ENCODE results near the gene CENPM. TPM values are rescaled to one million over a fixed set of nuclear protein-coding genes. Genes with fewer than 3 reads are reported as not detected.

The CENPM gene
- total RNA-seq, 2 donors from 2014 or later = 0.79 to 2.0 TPM

GRCh38 chr22:41908411-41909309, 38.3 kb downstream of the CENPM start:
- DNase-seq (no peak), ATAC-seq (no peak)
- intact Hi-C loops (cut with DNase I) = no loop called here

GRCh38 chr22:41907436-41908401, 39.2 kb downstream of the CENPM start:
- DNase-seq (no peak), ATAC-seq (no peak)
- intact Hi-C loops (cut with DNase I) = no loop called here

GRCh38 chr22:41906822-41907221, 40.1 kb downstream of the CENPM start:
- ATAC-seq (no peak), DNase-seq (no peak)
- intact Hi-C loops (cut with DNase I) = no loop called here

GRCh38 chr22:41905411-41906202, 41.3 kb downstream of the CENPM start:
- no peak for DNase-seq
- no peak for ATAC-seq
- intact Hi-C loops (cut with DNase I) = no loop called here

- DNase-seq (no peak), ATAC-seq (no peak)
- intact Hi-C loops (cut with DNase I) = no loop called here
Observed at GRCh38 chr22:41904450-41905410, 42.2 kb downstream of the CENPM start.

GRCh38 chr22:41902932-41903421, 44.0 kb downstream of the CENPM start:
- ATAC-seq (peak; percentile 12 to 37), DNase-seq (peak; percentile 63)
- intact Hi-C loops (cut with DNase I) = no loop called here

- intact Hi-C loops (cut with DNase I) = no loop called here
- DNase-seq (no peak), ATAC-seq (no peak)
Observed at GRCh38 chr22:41902016-41902415, 44.9 kb downstream of the CENPM start.

- no peak for ATAC-seq
- DNase-seq = no peak
- intact Hi-C loops (cut with DNase I) = no loop called here
Observed at GRCh38 chr22:41900652-41901312, 46.2 kb downstream of the CENPM start.

- intact Hi-C loops (cut with DNase I) = no loop called here
- peak; percentile 32 to 33 for ATAC-seq
- peak; percentile 55 for DNase-seq
Observed at GRCh38 chr22:41899992-41900651, 46.8 kb downstream of the CENPM start.

GRCh38 chr22:41899110-41899509, 47.8 kb downstream of the CENPM start:
- DNase-seq = no peak
- peak; percentile 50 to 57 for ATAC-seq
- intact Hi-C loops (cut with DNase I) = no loop called here

- ATAC-seq (peak in 1 of 2 donors; percentile 3), DNase-seq (no peak)
- intact Hi-C loops (cut with DNase I) = no loop called here
Observed at GRCh38 chr22:41898645-41899044, 48.3 kb downstream of the CENPM start.

- intact Hi-C loops (cut with DNase I) = no loop called here
- peak; percentile 59 to 83 for ATAC-seq
- no peak for DNase-seq
Observed at GRCh38 chr22:41893591-41894375, 53.2 kb downstream of the CENPM start.

GRCh38 chr22:41892721-41893120, 54.2 kb downstream of the CENPM start:
- ATAC-seq = no peak
- DNase-seq = no peak
- intact Hi-C loops (cut with DNase I) = no loop called here

- intact Hi-C loops (cut with DNase I) = no loop called here
- no peak for DNase-seq
- ATAC-seq = peak; percentile 52 to 62
Observed at GRCh38 chr22:41891407-41891806, 55.5 kb downstream of the CENPM start.
